Gastrocnemius medialis (tissue), 4 donors: ENCODE data around the gene FPR1. TPM values are rescaled to one million over a fixed set of nuclear protein-coding genes. Genes with fewer than 3 reads are reported as not detected.

Source experiments
- ATAC-seq, 2 donors: fragments of 150-250 bp; one replicate each; pipeline ENCODE4 v1.9.1; 2016
- DNase-seq, 2 donors: peaks; one replicate each; pipeline ENCODE4 v3.0.0-alpha.2; 2019
- H3K27ac ChIP-seq, 4 donors: fragments of 200-600 bp; sonication (generic); 1 replicate in 1 of 4; 2 replicates in 3 of 4; pipeline ENCODE4 v1.5.1; 2016 to 2018; ENCODE audit warnings: mild to moderate bottlenecking in 2 of 4, moderate library complexity in 1 of 4
- H3K27me3 ChIP-seq, 3 donors: fragments of 200-600 bp; sonication (generic) in 2 of 3; 1 replicate in 1 of 3; 2 replicates in 2 of 3; pipeline versions ENCODE4 v1.5.1 to v1.6.0; 2016 to 2019; ENCODE audit warnings: mild to moderate bottlenecking in 1 of 3, moderate library complexity in 1 of 3
- H3K36me3 ChIP-seq, 2 donors: fragments of 200-600 bp; sonication (generic) in 1 of 2; one replicate each; pipeline ENCODE4 v1.5.1; 2017 to 2018
- H3K4me1 ChIP-seq, 2 donors: fragments of 200-600 bp; sonication (generic) in 1 of 2; one replicate each; pipeline ENCODE4 v1.5.1; 2016 to 2017; ENCODE audit warnings: mild to moderate bottlenecking in 2 of 2
- H3K4me3 ChIP-seq, 4 donors: fragments of 200-600 bp; sonication (generic) in 3 of 4; 1 replicate in 1 of 4; 2 replicates in 3 of 4; pipeline ENCODE4 v1.5.1; 2016 to 2019; ENCODE audit warnings: mild to moderate bottlenecking in 2 of 4
- H3K9me3 ChIP-seq, 3 donors: fragments of 200-600 bp; sonication (generic) in 2 of 3; 1 replicate in 1 of 3; 2 replicates in 2 of 3; pipeline ENCODE4 v1.5.1; 2016 to 2019
- CTCF ChIP-seq, 5 experiments: fragments of 450-650 bp in 3 of 5; fragments of 200-600 bp in 2 of 5; sonication (generic) in 2 of 5; IDR thresholded peaks in 4 of 5; conservative IDR thresholded peaks in 1 of 5; 1 replicate in 4 of 5; 2 replicates in 1 of 5; pipeline ENCODE4 v1.5.1; 2016 to 2019; ENCODE audit warnings: antibody characterized with exemption in 5 of 5, mild to moderate bottlenecking in 3 of 5, moderate library complexity in 3 of 5
- POLR2A ChIP-seq, 2 donors: fragments of 450-650 bp; IDR thresholded peaks; one replicate each; pipeline ENCODE4 v1.6.1; 2017; ENCODE audit warnings: antibody characterized with exemption in 2 of 2, mild to moderate bottlenecking in 2 of 2, moderate library complexity in 2 of 2
- in situ Hi-C, 4 donors: fragments of 200-750 bp; cut with MboI; loops; one replicate each; pipeline versions ENCODE4 v1.15.0 to v1.8.0; 2017; ENCODE audit warnings: low sequenced_read_pairs in 4 of 4
- intact Hi-C: fragments of 100-400 bp; cut with DNase I; formaldehyde crosslinking; loops from one replicate; pipeline ENCODE4 v1.15.1; 2023; ENCODE audit warnings: low total_unique reads
- total RNA-seq, 4 donors: library from RNA; depleted of rRNA; stranded (reverse); fragments of >200 nt; gene quantifications; one replicate each; pipeline versions ENCODE4 v1.1.0 to v1.2.3, GENCODE V29; 2016

Gene FPR1
- total RNA-seq, 4 donors from 2014 or later = 3.0 to 6.1 (median 6.0) TPM; not detected in 1

- in situ Hi-C loops = no loop called here
- no peaks in the 10 kb centered on the region for H3K4me1 ChIP-seq
- H3K9me3 ChIP-seq = no peaks in the 10 kb centered on the region
- H3K4me3 ChIP-seq = no peak overlapping the region
- H3K36me3 ChIP-seq = no peaks in the 10 kb centered on the region
- no peak for ATAC-seq
- H3K27ac ChIP-seq = no peak overlapping the region
- intact Hi-C loops = no loop called here
- TF ChIP-seq CTCF (IDR thresholded peaks at IDR 0.05 in 4 of 5, conservative IDR thresholded peaks at IDR 0.05 in 1 of 5) = no peak
- no peak for TF ChIP-seq POLR2A (IDR thresholded peaks at IDR 0.05)
- DNase-seq = no peak
- H3K27me3 ChIP-seq = peaks cover 2 to 6% (median 3%) of the 10 kb centered on the region in 3 donors
These were observed 39.1 kb downstream of the FPR1 start for GRCh38 chr19:51712461-51713081.

DNA sequence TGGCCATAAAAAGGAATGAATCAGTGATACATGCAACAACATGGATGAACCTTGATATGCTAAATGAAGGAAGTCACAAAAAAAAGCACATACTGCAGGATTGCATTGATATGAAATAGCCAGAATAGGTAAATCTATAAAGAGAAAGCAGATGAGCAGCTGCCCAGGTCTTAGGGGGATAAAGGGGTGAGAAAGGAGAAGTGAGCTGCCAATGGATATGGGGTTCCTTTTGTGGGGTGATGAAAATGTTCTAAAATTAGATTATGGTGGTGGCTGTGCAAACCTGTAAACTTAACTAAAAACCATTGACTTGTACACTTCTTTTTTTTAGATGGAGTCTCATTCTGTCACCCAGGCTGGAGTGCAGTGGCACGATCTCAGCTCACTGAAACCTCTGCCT is 40.0 kb downstream of the FPR1 start:
- TF ChIP-seq POLR2A (IDR thresholded peaks at IDR 0.05) = no peak
- TF ChIP-seq CTCF (IDR thresholded peaks at IDR 0.05 in 4 of 5, conservative IDR thresholded peaks at IDR 0.05 in 1 of 5) = no peak
- intact Hi-C loops = no loop called here
- Histone ChIP-seq H3K27me3 (peaks cover 0 to under 1% (median 0%) of the 10 kb centered on the region in 3 donors), H3K36me3 (no peaks in the 10 kb centered on the region), H3K4me3 (no peak overlapping the region), H3K4me1 (no peaks in the 10 kb centered on the region), H3K27ac (no peak overlapping the region), H3K9me3 (no peaks in the 10 kb centered on the region)
- in situ Hi-C loops = no loop called here
- ATAC-seq (no peak), DNase-seq (no peak)

GRCh38 chr19:51710163-51710562 is 41.5 kb downstream of the FPR1 start:
- in situ Hi-C loops = no loop called here
- peaks cover 1 to 2% of the 10 kb centered on the region in 2 donors for H3K4me1 ChIP-seq
- no peak for DNase-seq
- H3K9me3 ChIP-seq = no peaks in the 10 kb centered on the region
- no peak for ATAC-seq
- H3K27me3 ChIP-seq = no peaks in the 10 kb centered on the region
- TF ChIP-seq CTCF (IDR thresholded peaks at IDR 0.05 in 4 of 5, conservative IDR thresholded peaks at IDR 0.05 in 1 of 5) = no peak
- no peak for TF ChIP-seq POLR2A (IDR thresholded peaks at IDR 0.05)
- H3K4me3 ChIP-seq = no peak overlapping the region
- no peaks in the 10 kb centered on the region for H3K36me3 ChIP-seq
- no peak overlapping the region for H3K27ac ChIP-seq
- intact Hi-C loops = no loop called here

- H3K4me1 ChIP-seq = peaks cover 7% of the 10 kb centered on the region in 2 donors
- in situ Hi-C loops (no loop called here), intact Hi-C loops (loop anchor here (10.0 kb wide), 1 partner anchor 315 kb away; the partner anchor contains the start of gene ZNF614)
- TF ChIP-seq POLR2A (IDR thresholded peaks at IDR 0.05) (no peak), CTCF (IDR thresholded peaks at IDR 0.05 in 4 of 5, conservative IDR thresholded peaks at IDR 0.05 in 1 of 5) (no peak)
- no peaks in the 10 kb centered on the region for H3K9me3 ChIP-seq
- no peak overlapping the region for H3K27ac ChIP-seq
- ATAC-seq = no peak
- H3K36me3 ChIP-seq = no peaks in the 10 kb centered on the region
- no peak for DNase-seq
- no peaks in the 10 kb centered on the region for H3K27me3 ChIP-seq
- no peak overlapping the region for H3K4me3 ChIP-seq
These were observed 42.1 kb downstream of the FPR1 start for GRCh38 chr19:51709575-51709974.

DNA sequence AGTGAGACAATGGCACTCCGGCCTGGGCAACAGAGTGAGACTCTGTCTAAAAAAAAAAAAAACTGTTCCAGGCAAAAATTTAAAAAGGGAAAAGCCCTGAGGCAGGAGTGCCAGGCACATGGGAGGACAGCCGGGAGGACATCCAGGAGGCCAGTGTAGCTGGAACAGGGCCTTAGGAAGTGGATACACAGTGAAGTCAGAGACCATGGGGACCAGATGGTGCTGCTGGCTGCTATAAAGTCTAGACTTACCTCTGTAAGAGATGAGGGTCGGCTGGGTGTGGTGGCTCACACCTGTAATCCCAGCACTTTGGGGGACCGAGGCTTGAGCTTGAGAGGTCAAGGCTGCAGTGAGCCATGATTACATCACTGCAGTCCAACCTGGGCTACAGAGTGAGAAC is 42.9 kb downstream of the FPR1 start:
- DNase-seq = no peak
- ATAC-seq = no peak

More for the DNA sequence above, 42.9 kb downstream of the FPR1 start:
- Histone ChIP-seq H3K9me3 (no peaks in the 10 kb centered on the region), H3K4me1 (peaks cover 7 to 9% of the 10 kb centered on the region in 2 donors), H3K36me3 (no peaks in the 10 kb centered on the region), H3K4me3 (no peak overlapping the region), H3K27ac (no peak overlapping the region), H3K27me3 (no peaks in the 10 kb centered on the region)
- TF ChIP-seq POLR2A (IDR thresholded peaks at IDR 0.05) = no peak
- TF ChIP-seq CTCF (IDR thresholded peaks at IDR 0.05 in 4 of 5, conservative IDR thresholded peaks at IDR 0.05 in 1 of 5) = no peak
- intact Hi-C loops = loop anchor here (10.0 kb wide), 1 partner anchor 316 kb away; the partner anchor contains the start of gene ZNF614
- in situ Hi-C loops = no loop called here
